NCI-H748 treated with DMSO at 0.1 percent for 48 hours (cell line): ENCODE data around the gene GPR89A.
"Not testable (repeated sequence)": the region's sequence is repeated elsewhere in the genome, so short reads cannot be mapped to it uniquely, and the experiment has no call there.

Experiments used
- DNase-seq: peaks from one replicate; lab custom pipeline; 2025; lab: John Stamatoyannopoulos, UW

GPR89A gene

GRCh38 chr1:145717833-145718232, 110.0 kb downstream of the GPR89A start:
- DNase-seq = no peak

- DNase-seq = not testable (repeated sequence)
Measured at GRCh38 chr1:145718465-145718864, 110.7 kb downstream of the GPR89A start.

- DNase-seq = no peak
Measured at GRCh38 chr1:145719230-145720079, 111.7 kb downstream of the GPR89A start, which contains the start of gene CD160. Gene CD160, plus strand, starts transcription at chr1:145719499. Its CDS starts 8,829 bp downstream, at chr1:145728328.
